Measurements from ENCODE around the gene UGT3A2.

GRCh38 chr5:36009698-36010097 is 57.0 kb downstream of the UGT3A2 start:
- no peak for TF ChIP-seq EGR1 (IDR thresholded peaks at IDR 0.05; ENCODE audit: low read depth in 2 of 2)
- TF ChIP-seq RAD21 (IDR thresholded peaks at IDR 0.05): no peak
- no peak for TF ChIP-seq CTCF (IDR thresholded peaks at IDR 0.05; ENCODE audit: low read depth, low read length, missing input control)
- no peak for TF ChIP-seq NR2F2 (IDR thresholded peaks at IDR 0.05)
- no peak for TF ChIP-seq YY1 (IDR thresholded peaks at IDR 0.05)
- TF ChIP-seq TAF1 (conservative IDR thresholded peaks at IDR 0.05): no peak
